ENCODE measurements around the gene C2CD3.

C2CD3 gene

DNA sequence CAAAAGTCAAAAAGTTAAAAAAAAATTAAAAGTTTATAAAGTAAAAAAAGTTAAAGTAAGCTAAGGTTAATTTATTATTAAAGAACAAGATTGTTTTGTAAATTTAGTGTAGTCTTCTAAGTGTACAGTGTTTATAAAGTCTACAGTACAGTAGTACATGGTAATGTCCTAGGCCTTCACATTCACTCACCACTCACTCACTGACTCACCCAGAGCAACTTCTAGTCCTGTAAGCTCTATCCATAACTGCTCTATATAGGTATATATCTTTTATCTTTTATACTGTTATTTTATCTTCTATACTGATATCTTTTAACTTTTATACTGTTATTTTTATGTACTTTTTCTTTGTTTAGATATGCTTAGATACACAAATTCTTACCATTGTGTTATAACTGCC, 11.2 kb downstream of the C2CD3 start:
- Histone ChIP-seq H3K27ac (replicated peaks) (no peak overlapping the region), H3K4me3 (replicated peaks; ENCODE audit: insufficient read depth, low read length) (no peak overlapping the region), H3K27me3 (ENCODE audit: insufficient read depth, poor library complexity, severe bottlenecking) (no peaks in the 10 kb centered on the region)
- no peak for DNase-seq (ENCODE audit: low read depth in 1 of 2, low spot score in 1 of 2)
- TF ChIP-seq POLR2AphosphoS5 (IDR thresholded peaks at IDR 0.05; ENCODE audit: low read depth) (no peak), GABPA (IDR thresholded peaks at IDR 0.05; ENCODE audit: low read depth) (no peak), SPI1 (IDR thresholded peaks at IDR 0.05; ENCODE audit: borderline replicate concordance, low read depth) (no peak)
- TF ChIP-seq, protein P1, sequence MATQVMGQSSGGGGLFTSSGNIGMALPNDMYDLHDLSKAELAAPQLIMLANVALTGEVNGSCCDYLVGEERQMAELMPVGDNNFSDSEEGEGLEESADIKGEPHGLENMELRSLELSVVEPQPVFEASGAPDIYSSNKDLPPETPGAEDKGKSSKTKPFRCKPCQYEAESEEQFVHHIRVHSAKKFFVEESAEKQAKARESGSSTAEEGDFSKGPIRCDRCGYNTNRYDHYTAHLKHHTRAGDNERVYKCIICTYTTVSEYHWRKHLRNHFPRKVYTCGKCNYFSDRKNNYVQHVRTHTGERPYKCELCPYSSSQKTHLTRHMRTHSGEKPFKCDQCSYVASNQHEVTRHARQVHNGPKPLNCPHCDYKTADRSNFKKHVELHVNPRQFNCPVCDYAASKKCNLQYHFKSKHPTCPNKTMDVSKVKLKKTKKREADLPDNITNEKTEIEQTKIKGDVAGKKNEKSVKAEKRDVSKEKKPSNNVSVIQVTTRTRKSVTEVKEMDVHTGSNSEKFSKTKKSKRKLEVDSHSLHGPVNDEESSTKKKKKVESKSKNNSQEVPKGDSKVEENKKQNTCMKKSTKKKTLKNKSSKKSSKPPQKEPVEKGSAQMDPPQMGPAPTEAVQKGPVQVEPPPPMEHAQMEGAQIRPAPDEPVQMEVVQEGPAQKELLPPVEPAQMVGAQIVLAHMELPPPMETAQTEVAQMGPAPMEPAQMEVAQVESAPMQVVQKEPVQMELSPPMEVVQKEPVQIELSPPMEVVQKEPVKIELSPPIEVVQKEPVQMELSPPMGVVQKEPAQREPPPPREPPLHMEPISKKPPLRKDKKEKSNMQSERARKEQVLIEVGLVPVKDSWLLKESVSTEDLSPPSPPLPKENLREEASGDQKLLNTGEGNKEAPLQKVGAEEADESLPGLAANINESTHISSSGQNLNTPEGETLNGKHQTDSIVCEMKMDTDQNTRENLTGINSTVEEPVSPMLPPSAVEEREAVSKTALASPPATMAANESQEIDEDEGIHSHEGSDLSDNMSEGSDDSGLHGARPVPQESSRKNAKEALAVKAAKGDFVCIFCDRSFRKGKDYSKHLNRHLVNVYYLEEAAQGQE (IDR thresholded peaks at IDR 0.05; ENCODE audit: insufficient replicate concordance, low read depth) = no peak
- TF ChIP-seq, protein P2, sequence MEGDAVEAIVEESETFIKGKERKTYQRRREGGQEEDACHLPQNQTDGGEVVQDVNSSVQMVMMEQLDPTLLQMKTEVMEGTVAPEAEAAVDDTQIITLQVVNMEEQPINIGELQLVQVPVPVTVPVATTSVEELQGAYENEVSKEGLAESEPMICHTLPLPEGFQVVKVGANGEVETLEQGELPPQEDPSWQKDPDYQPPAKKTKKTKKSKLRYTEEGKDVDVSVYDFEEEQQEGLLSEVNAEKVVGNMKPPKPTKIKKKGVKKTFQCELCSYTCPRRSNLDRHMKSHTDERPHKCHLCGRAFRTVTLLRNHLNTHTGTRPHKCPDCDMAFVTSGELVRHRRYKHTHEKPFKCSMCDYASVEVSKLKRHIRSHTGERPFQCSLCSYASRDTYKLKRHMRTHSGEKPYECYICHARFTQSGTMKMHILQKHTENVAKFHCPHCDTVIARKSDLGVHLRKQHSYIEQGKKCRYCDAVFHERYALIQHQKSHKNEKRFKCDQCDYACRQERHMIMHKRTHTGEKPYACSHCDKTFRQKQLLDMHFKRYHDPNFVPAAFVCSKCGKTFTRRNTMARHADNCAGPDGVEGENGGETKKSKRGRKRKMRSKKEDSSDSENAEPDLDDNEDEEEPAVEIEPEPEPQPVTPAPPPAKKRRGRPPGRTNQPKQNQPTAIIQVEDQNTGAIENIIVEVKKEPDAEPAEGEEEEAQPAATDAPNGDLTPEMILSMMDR (IDR thresholded peaks at IDR 0.05; ENCODE audit: insufficient read depth, low read length) = no peak

DNA sequence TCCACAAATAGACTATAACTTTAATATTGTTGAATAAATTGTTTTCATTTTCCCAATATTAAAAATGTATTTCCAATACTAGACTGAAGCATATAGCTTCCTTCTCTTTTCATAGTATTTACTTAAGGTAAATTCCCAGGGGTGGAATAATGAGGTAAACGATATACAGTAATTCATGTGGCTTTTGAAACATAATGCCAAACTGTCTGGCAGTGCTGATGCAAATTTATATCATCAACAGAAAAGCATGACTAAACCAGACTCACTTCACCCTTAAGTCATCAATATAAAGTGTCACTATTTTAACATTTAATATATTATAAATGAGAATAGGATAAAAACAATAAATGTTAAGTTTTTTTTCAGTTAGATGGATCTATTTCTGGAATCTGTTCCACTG, 13.6 kb downstream of the C2CD3 start:
- Histone ChIP-seq H3K27ac (replicated peaks) (no peak overlapping the region), H3K27me3 (ENCODE audit: insufficient read depth, poor library complexity, severe bottlenecking) (no peaks in the 10 kb centered on the region), H3K4me3 (replicated peaks; ENCODE audit: insufficient read depth, low read length) (no peak overlapping the region)
- TF ChIP-seq, protein P1 (IDR thresholded peaks at IDR 0.05; ENCODE audit: insufficient replicate concordance, low read depth) = no peak
- TF ChIP-seq, protein P2 (IDR thresholded peaks at IDR 0.05; ENCODE audit: insufficient read depth, low read length) = no peak
- TF ChIP-seq GABPA (IDR thresholded peaks at IDR 0.05; ENCODE audit: low read depth) (no peak), POLR2AphosphoS5 (IDR thresholded peaks at IDR 0.05; ENCODE audit: low read depth) (no peak), SPI1 (IDR thresholded peaks at IDR 0.05; ENCODE audit: borderline replicate concordance, low read depth) (no peak)
- no peak for DNase-seq (ENCODE audit: low read depth in 1 of 2, low spot score in 1 of 2)

DNA sequence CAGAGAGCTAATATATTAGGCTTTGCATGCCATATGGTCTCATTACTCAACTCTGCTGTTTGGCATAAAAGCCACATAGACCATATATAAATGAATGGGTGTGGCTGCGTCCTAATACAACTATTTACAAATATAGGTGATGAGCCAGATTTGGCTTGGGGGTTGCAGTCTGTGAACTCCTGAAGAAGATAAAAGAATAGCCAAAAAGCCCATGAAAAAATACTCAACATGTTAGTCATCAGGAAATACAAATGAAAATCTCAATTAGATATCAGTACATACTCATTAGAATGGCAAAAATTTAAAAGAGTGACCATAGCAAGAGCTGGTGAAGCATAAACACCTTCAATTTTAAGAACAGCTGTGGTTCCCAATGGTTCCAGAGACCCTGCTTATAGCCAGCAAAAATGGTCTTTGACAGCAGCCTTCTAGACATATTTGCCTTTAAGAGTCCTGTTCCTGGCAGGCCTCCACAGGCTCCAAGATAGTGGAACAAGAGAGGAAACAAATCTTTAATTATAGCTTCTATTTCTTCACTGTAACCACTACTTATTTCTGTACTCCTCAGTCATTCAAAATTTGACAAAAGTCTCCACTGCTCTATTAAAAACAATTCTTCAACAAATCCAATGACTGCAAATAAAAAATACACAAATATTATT, 16.1 kb downstream of the C2CD3 start:
- Histone ChIP-seq H3K27me3 (ENCODE audit: insufficient read depth, poor library complexity, severe bottlenecking) (no peaks in the 10 kb centered on the region), H3K4me3 (replicated peaks; ENCODE audit: insufficient read depth, low read length) (no peak overlapping the region), H3K27ac (replicated peaks) (no peak overlapping the region)
- TF ChIP-seq GABPA (IDR thresholded peaks at IDR 0.05; ENCODE audit: low read depth) = no peak
- TF ChIP-seq, protein P2 (IDR thresholded peaks at IDR 0.05; ENCODE audit: insufficient read depth, low read length) = no peak
- TF ChIP-seq SPI1 (IDR thresholded peaks at IDR 0.05; ENCODE audit: borderline replicate concordance, low read depth) = no peak
- TF ChIP-seq POLR2AphosphoS5 (IDR thresholded peaks at IDR 0.05; ENCODE audit: low read depth) = no peak
- TF ChIP-seq, protein P1 (IDR thresholded peaks at IDR 0.05; ENCODE audit: insufficient replicate concordance, low read depth) = no peak
- no peak for DNase-seq (ENCODE audit: low read depth in 1 of 2, low spot score in 1 of 2)

Data from HL-60 (cell line).